ENCODE results near the gene ENOX1.

DNA sequence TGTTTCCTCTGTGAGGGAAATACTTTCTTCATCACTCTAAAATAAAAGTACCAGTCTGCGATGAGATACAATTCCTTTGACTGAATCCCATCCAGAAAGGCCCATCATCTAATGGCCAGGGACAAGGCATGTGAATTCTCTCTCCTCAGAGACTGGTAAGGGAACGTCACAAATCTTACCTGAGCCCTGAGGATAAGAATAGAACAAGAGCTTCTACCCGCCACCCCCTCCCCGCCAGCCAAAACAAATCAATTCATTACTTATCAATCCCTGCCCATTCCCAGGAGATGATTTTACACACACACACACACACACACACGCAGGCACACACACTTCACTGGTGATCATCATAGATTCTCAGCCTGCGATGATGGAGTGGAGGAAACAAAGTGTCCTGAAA lies 564.7 kb downstream of the ENOX1 start:
- TF ChIP-seq, protein P1, sequence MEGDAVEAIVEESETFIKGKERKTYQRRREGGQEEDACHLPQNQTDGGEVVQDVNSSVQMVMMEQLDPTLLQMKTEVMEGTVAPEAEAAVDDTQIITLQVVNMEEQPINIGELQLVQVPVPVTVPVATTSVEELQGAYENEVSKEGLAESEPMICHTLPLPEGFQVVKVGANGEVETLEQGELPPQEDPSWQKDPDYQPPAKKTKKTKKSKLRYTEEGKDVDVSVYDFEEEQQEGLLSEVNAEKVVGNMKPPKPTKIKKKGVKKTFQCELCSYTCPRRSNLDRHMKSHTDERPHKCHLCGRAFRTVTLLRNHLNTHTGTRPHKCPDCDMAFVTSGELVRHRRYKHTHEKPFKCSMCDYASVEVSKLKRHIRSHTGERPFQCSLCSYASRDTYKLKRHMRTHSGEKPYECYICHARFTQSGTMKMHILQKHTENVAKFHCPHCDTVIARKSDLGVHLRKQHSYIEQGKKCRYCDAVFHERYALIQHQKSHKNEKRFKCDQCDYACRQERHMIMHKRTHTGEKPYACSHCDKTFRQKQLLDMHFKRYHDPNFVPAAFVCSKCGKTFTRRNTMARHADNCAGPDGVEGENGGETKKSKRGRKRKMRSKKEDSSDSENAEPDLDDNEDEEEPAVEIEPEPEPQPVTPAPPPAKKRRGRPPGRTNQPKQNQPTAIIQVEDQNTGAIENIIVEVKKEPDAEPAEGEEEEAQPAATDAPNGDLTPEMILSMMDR (IDR thresholded peaks at IDR 0.05): no peak
- no peak for TF ChIP-seq EZH2 (IDR thresholded peaks at IDR 0.05)
